ENCODE results near the gene CACNA1A.

CACNA1A gene

GRCh38 chr19:13267131-13267530 lies 239.1 kb downstream of the CACNA1A start:
- no peaks in the 10 kb centered on the region for H3K9me3 ChIP-seq (ENCODE audit: insufficient read depth, low read length)
- H2AFZ ChIP-seq (ENCODE audit: low read depth, low read length, severe bottlenecking) = no peak overlapping the region
- no peak overlapping the region for H3K4me3 ChIP-seq (ENCODE audit: insufficient read depth, low read length, poor library complexity, severe bottlenecking)
- no peak overlapping the region for H3K27ac ChIP-seq (ENCODE audit: low read depth, low read length)
- no peak overlapping the region for H3K4me2 ChIP-seq (ENCODE audit: low read depth, low read length, poor library complexity, severe bottlenecking)
- no peaks in the 10 kb centered on the region for H3K36me3 ChIP-seq (ENCODE audit: low read length)
- no peaks in the 10 kb centered on the region for H3K27me3 ChIP-seq (ENCODE audit: low read length)
- no peaks in the 10 kb centered on the region for H3F3A ChIP-seq (ENCODE audit: insufficient read depth)
- H3K9me2 ChIP-seq (replicated peaks; ENCODE audit: insufficient read depth, low read length) = no peaks in the 10 kb centered on the region
- no peak for TF ChIP-seq CTCF (IDR thresholded peaks at IDR 0.05; ENCODE audit: insufficient read depth, low read length, poor library complexity, severe bottlenecking)
- no peak for TF ChIP-seq EZH2phosphoT487 (conservative IDR thresholded peaks at IDR 0.05; ENCODE audit: low read length)
- no peak overlapping the region for H3K9ac ChIP-seq (ENCODE audit: low read length)
- H3K79me2 ChIP-seq (ENCODE audit: insufficient read depth, low read length) = no peaks in the 10 kb centered on the region
- H4K20me1 ChIP-seq (ENCODE audit: low read depth, low read length) = no peaks in the 10 kb centered on the region

- no peak overlapping the region for H3K4me2 ChIP-seq (ENCODE audit: low read depth, low read length, poor library complexity, severe bottlenecking)
Observed at GRCh38 chr19:13262450-13262849, 243.8 kb downstream of the CACNA1A start.

GRCh38 chr19:13260883-13261653 lies 245.2 kb downstream of the CACNA1A start:
- Histone ChIP-seq H3K79me2 (ENCODE audit: insufficient read depth, low read length) (no peaks in the 10 kb centered on the region), H3K9ac (ENCODE audit: low read length) (no peak overlapping the region), H2AFZ (ENCODE audit: low read depth, low read length, severe bottlenecking) (no peak overlapping the region), H3K4me3 (ENCODE audit: insufficient read depth, low read length, poor library complexity, severe bottlenecking) (no peak overlapping the region), H3K4me2 (ENCODE audit: low read depth, low read length, poor library complexity, severe bottlenecking) (no peak overlapping the region), H3K27me3 (ENCODE audit: low read length) (no peaks in the 10 kb centered on the region), H3K36me3 (ENCODE audit: low read length) (no peaks in the 10 kb centered on the region), H3K9me2 (replicated peaks; ENCODE audit: insufficient read depth, low read length) (no peaks in the 10 kb centered on the region), H3K27ac (ENCODE audit: low read depth, low read length) (no peak overlapping the region), H3K9me3 (ENCODE audit: insufficient read depth, low read length) (no peaks in the 10 kb centered on the region), H3F3A (ENCODE audit: insufficient read depth) (no peaks in the 10 kb centered on the region), H4K20me1 (ENCODE audit: low read depth, low read length) (no peaks in the 10 kb centered on the region)
- no peak for TF ChIP-seq CTCF (IDR thresholded peaks at IDR 0.05; ENCODE audit: insufficient read depth, low read length, poor library complexity, severe bottlenecking)

More at GRCh38 chr19:13262450-13262849, 243.8 kb downstream of the CACNA1A start:
- Histone ChIP-seq H3K4me3 (ENCODE audit: insufficient read depth, low read length, poor library complexity, severe bottlenecking) (no peak overlapping the region), H3K9me2 (replicated peaks; ENCODE audit: insufficient read depth, low read length) (no peaks in the 10 kb centered on the region), H4K20me1 (ENCODE audit: low read depth, low read length) (no peaks in the 10 kb centered on the region), H2AFZ (ENCODE audit: low read depth, low read length, severe bottlenecking) (no peak overlapping the region), H3K9me3 (ENCODE audit: insufficient read depth, low read length) (no peaks in the 10 kb centered on the region), H3K27me3 (ENCODE audit: low read length) (no peaks in the 10 kb centered on the region), H3K36me3 (ENCODE audit: low read length) (no peaks in the 10 kb centered on the region), H3K9ac (ENCODE audit: low read length) (no peak overlapping the region), H3F3A (ENCODE audit: insufficient read depth) (no peaks in the 10 kb centered on the region), H3K27ac (ENCODE audit: low read depth, low read length) (no peak overlapping the region), H3K79me2 (ENCODE audit: insufficient read depth, low read length) (no peaks in the 10 kb centered on the region)
- TF ChIP-seq CTCF (IDR thresholded peaks at IDR 0.05; ENCODE audit: insufficient read depth, low read length, poor library complexity, severe bottlenecking) (peak; percentile 31), EZH2phosphoT487 (conservative IDR thresholded peaks at IDR 0.05; ENCODE audit: low read length) (no peak)

Measured in SU-DHL-6 (cell line).